Activated CD4-positive, alpha-beta T cell treated with anti-CD3 and anti-CD28 coated beads, Interleukin-2, amount 10 ng/mL, durations not matched to agents 24 days and 14 days (primary cell): Measurements from ENCODE around the gene OPN1SW. TPM values are rescaled to one million over a fixed set of nuclear protein-coding genes. Genes with fewer than 3 reads are reported as not detected.

Experiments
- DNase-seq: peaks from one replicate; pipeline ENCODE4 v3.0.0; 2022
- H3K27ac Mint-ChIP-seq: one replicate; pipeline ENCODE4 v1.8.0; 2022; ENCODE audit warnings: mild to moderate bottlenecking, mixed read lengths
- H3K27me3 Mint-ChIP-seq: one replicate; pipeline ENCODE4 v1.8.0; 2022; ENCODE audit warnings: mixed read lengths
- H3K36me3 Mint-ChIP-seq: one replicate; pipeline ENCODE4 v1.8.0; 2022; ENCODE audit warnings: low read depth, mild to moderate bottlenecking, mixed read lengths
- H3K4me1 Mint-ChIP-seq: one replicate; pipeline ENCODE4 v1.8.0; 2021; ENCODE audit warnings: mixed read lengths
- H3K4me3 Mint-ChIP-seq: one replicate; pipeline ENCODE4 v1.8.0; 2022; ENCODE audit warnings: mild to moderate bottlenecking, moderate library complexity, mixed read lengths
- H3K9me3 Mint-ChIP-seq: one replicate; pipeline ENCODE4 v1.8.0; 2021; ENCODE audit warnings: mixed read lengths
- intact Hi-C: fragments of 100-400 bp; cut with micrococcal nuclease; formaldehyde crosslinking; loops from one replicate; pipeline ENCODE4 v1.15.1; 2023
- total RNA-seq: library from RNA; stranded (reverse); gene quantifications from 2 replicates; pipeline ENCODE4 v1.2.3, GENCODE V29; 2022

Gene OPN1SW
- total RNA-seq = not detected in 2 replicates

GRCh38 chr7:128775744-128776474, at the start of gene OPN1SW:
Gene OPN1SW, minus strand, starts transcription at chr7:128775794. Its CDS starts 13 bp downstream, at chr7:128775781.
- no peak within 1 kb of the TSS for H3K4me3 Mint-ChIP-seq
- H3K4me1 Mint-ChIP-seq = peaks cover 9% of the 10 kb centered on the region
- H3K27me3 Mint-ChIP-seq = peaks cover 1% of the 10 kb centered on the region
- no peak within 1 kb of the TSS for H3K27ac Mint-ChIP-seq
- intact Hi-C loops = no loop called here
- no peak for DNase-seq
- H3K36me3 Mint-ChIP-seq = peaks cover 32% of the 10 kb centered on the region
- H3K9me3 Mint-ChIP-seq = peaks cover 17% of the 10 kb centered on the region

DNA sequence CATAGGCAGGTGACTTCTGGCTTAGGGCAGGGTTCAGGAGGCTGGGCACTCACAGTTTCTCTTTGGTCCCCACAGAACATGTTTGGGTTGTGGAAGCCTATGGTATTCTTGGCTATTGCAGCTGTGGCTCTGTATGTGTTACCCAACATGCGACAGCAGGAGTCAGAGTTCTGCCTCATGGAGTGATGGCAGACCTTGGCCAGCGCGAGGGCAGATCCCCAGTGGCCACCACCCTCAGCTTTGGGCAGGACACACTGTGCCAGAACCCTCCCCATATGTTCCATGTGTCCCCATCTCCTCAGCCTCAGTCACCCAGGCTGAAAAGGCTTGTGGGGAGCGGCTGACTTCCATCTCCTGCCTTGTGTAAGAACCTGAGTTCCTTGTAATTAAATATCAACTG, 46.1 kb upstream of the OPN1SW start:
- Mint-ChIP-seq H3K27me3 (peaks cover 7% of the 10 kb centered on the region), H3K9me3 (no peaks in the 10 kb centered on the region), H3K27ac (no peak overlapping the region), H3K4me1 (peaks cover 2% of the 10 kb centered on the region), H3K4me3 (no peak overlapping the region), H3K36me3 (no peaks in the 10 kb centered on the region)
- DNase-seq = no peak
- intact Hi-C loops = no loop called here

DNA sequence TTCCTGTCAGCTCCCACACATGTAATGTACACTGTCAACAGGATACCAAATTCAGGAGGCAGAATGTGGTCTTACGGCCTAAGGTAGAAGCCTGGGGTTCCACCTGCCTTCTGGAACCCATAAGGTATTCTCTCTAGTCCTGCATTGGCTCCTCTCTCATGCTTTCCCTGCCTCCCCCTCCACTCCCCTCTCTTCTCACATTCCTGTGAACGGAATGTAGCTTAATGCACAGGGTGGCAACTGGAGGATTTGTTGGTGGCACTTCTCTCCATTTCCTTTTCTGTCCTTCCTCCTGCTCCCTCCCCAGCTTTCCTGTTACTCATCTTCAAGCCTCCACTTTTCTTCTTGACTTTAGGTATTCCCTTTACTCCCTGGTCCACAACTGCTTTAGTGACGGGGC, 43.1 kb upstream of the OPN1SW start:
- H3K4me3 Mint-ChIP-seq = no peak overlapping the region
- H3K36me3 Mint-ChIP-seq = no peaks in the 10 kb centered on the region
- DNase-seq = no peak
- intact Hi-C loops = no loop called here
- H3K4me1 Mint-ChIP-seq = peaks cover 2% of the 10 kb centered on the region
- H3K27me3 Mint-ChIP-seq = peaks cover 10% of the 10 kb centered on the region
- no peaks in the 10 kb centered on the region for H3K9me3 Mint-ChIP-seq
- H3K27ac Mint-ChIP-seq = no peak overlapping the region

GRCh38 chr7:128815289-128815942, 39.8 kb upstream of the OPN1SW start:
- Mint-ChIP-seq H3K4me1 (peaks cover 2% of the 10 kb centered on the region), H3K27me3 (peaks cover 9% of the 10 kb centered on the region), H3K36me3 (no peaks in the 10 kb centered on the region), H3K27ac (no peak overlapping the region), H3K9me3 (no peaks in the 10 kb centered on the region), H3K4me3 (no peak overlapping the region)
- intact Hi-C loops = no loop called here
- no peak for DNase-seq

DNA sequence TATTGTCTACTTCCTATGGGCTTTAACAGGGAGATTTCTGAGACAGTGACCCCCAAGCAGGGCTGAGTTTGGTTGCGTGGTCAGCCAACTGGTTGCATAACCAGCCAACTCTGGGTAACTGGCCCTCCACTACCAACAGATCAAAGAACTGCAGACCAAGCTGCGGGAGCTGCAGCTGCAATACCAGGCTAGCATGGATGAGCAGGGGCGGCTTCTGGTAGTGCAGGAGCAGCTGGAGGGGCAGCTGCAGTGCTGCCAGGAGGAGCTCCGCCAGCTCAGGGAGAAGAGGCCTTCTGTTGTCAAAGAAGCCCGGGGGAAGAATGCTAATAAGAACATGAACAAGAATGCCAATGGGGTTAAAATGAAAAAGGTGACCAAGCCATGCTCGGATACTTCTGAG, 38.9 kb upstream of the OPN1SW start:
- Mint-ChIP-seq H3K27me3 (peaks cover 5% of the 10 kb centered on the region), H3K36me3 (no peaks in the 10 kb centered on the region), H3K9me3 (no peaks in the 10 kb centered on the region), H3K4me1 (no peaks in the 10 kb centered on the region), H3K27ac (no peak overlapping the region), H3K4me3 (no peak overlapping the region)
- intact Hi-C loops = no loop called here
- DNase-seq = no peak

- H3K4me1 Mint-ChIP-seq = no peaks in the 10 kb centered on the region
- no peak for DNase-seq
- no peaks in the 10 kb centered on the region for H3K36me3 Mint-ChIP-seq
- no peaks in the 10 kb centered on the region for H3K9me3 Mint-ChIP-seq
- no peak overlapping the region for H3K4me3 Mint-ChIP-seq
- no peak overlapping the region for H3K27ac Mint-ChIP-seq
- peaks cover 3% of the 10 kb centered on the region for H3K27me3 Mint-ChIP-seq
- intact Hi-C loops = no loop called here
Measured at GRCh38 chr7:128812514-128813168, 37.0 kb upstream of the OPN1SW start.

DNA sequence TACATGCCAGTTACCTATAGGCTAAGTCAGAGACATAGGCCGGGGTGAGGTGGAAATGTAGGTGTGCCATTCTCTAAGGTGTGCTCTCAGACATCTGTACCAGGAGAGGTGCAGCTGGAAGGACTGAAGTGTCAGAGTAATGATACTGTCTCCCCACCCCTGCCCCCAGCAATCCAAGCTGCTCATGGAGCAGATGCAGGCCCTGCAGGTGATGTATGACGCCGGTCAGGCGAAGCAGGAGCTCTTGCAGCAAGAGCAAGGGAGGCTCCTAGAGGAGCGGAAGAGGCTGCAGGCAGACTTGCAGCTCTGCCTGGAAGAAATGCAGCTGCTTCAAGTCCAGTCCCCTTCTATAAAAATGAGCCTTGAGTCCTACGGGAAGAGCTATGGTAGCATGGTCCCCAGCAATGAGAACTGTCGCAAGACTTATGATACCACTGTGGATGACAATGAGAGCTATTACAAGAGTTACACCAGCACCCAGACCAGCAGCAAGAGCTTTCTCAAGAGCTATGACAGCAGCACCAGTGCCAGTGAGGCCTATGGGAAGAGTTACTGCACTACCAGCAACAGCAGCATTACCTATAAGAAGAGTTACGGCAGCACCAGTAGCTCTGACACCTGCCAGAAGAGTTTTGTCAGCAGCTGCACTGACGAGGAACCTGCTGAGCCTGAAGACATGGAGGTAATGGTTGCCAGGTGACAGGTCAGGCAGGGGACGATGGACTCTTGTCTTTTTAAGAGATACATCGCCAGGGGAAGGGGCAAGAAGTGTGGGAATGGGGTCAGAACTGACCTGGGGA, 36.2 kb upstream of the OPN1SW start:
- Mint-ChIP-seq H3K36me3 (no peaks in the 10 kb centered on the region), H3K27ac (no peak overlapping the region), H3K9me3 (no peaks in the 10 kb centered on the region), H3K27me3 (peaks cover 3% of the 10 kb centered on the region), H3K4me1 (no peaks in the 10 kb centered on the region), H3K4me3 (no peak overlapping the region)
- intact Hi-C loops = no loop called here
- DNase-seq = no peak

DNA sequence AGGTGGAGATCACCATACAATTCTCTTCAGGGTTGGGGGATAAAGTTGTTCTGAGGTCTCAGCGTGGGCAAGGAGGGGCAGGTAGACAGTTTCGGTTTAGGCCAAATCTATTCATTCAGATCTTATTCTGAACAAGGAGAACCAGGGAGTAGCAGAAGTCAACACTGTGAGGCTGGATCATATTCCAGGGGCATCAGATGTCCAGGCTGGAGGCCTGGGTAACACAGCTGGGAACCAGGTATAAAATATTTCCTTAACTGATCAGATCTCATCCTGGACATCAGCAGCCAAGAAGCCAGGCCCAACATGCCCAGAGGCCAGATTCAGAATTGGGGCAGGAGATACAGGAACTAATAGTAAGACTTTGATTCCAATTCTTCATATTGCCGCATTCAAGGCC, 35.4 kb upstream of the OPN1SW start:
- Mint-ChIP-seq H3K4me1 (no peaks in the 10 kb centered on the region), H3K36me3 (no peaks in the 10 kb centered on the region), H3K27ac (no peak overlapping the region), H3K27me3 (peaks cover 3% of the 10 kb centered on the region), H3K9me3 (no peaks in the 10 kb centered on the region), H3K4me3 (no peak overlapping the region)
- no peak for DNase-seq
- intact Hi-C loops = no loop called here

- no peak overlapping the region for H3K4me3 Mint-ChIP-seq
- DNase-seq = no peak
- no peak overlapping the region for H3K27ac Mint-ChIP-seq
- H3K36me3 Mint-ChIP-seq = no peaks in the 10 kb centered on the region
- peaks cover 1% of the 10 kb centered on the region for H3K27me3 Mint-ChIP-seq
- H3K4me1 Mint-ChIP-seq = no peaks in the 10 kb centered on the region
- no peaks in the 10 kb centered on the region for H3K9me3 Mint-ChIP-seq
- intact Hi-C loops = no loop called here
Measured at GRCh38 chr7:128810473-128810872, 34.9 kb upstream of the OPN1SW start.

DNA sequence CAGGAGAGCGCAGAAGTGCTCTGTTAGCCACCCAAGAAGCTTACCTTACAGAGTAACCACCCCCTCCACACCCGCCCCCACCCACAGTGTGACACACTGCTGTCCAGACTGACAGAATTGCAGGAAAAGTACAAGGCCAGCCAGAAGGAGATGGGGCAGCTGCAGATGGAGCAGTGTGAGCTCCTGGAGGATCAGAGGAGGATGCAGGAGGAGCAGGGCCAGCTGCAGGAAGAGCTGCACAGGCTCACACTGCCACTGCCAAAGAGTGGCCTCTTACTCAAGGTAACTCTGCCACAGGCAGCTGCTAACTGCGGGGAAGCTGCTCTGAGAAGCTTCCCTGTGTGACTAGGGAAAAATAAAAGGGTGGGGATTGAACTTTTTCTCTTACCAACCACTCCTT, 33.8 kb upstream of the OPN1SW start:
- Mint-ChIP-seq H3K4me1 (no peaks in the 10 kb centered on the region), H3K36me3 (no peaks in the 10 kb centered on the region), H3K27me3 (no peaks in the 10 kb centered on the region), H3K27ac (no peak overlapping the region), H3K4me3 (no peak overlapping the region), H3K9me3 (no peaks in the 10 kb centered on the region)
- intact Hi-C loops = no loop called here
- no peak for DNase-seq

- H3K27me3 Mint-ChIP-seq = no peaks in the 10 kb centered on the region
- no peak overlapping the region for H3K4me3 Mint-ChIP-seq
- DNase-seq = no peak
- no peak overlapping the region for H3K27ac Mint-ChIP-seq
- intact Hi-C loops = no loop called here
- H3K9me3 Mint-ChIP-seq = no peaks in the 10 kb centered on the region
- H3K4me1 Mint-ChIP-seq = no peaks in the 10 kb centered on the region
- no peaks in the 10 kb centered on the region for H3K36me3 Mint-ChIP-seq
Measured at GRCh38 chr7:128807191-128807590, 31.6 kb upstream of the OPN1SW start.

DNA sequence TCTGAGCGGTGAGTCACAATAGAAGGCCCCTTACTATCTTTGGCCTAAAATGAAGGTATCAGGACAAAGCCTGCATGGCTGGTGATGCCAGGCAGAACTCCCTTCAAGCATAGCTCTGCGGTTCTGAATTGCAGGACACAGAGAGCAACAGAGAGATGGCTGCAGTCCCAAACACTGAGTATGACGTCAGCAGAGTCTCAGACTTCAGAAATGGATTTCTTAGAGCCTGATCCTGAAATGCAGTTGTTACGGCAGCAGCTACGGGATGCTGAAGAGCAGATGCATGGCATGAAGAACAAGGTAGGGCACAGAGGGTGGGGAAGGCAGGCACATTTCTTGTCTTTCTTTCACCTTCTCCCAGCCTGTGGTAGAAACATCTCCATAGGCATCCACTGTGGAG, 29.6 kb upstream of the OPN1SW start:
- H3K4me3 Mint-ChIP-seq = no peak overlapping the region
- H3K27me3 Mint-ChIP-seq = no peaks in the 10 kb centered on the region
- no peak overlapping the region for H3K27ac Mint-ChIP-seq
- H3K36me3 Mint-ChIP-seq = no peaks in the 10 kb centered on the region
- no peak for DNase-seq
- intact Hi-C loops = no loop called here
- no peaks in the 10 kb centered on the region for H3K4me1 Mint-ChIP-seq
- no peaks in the 10 kb centered on the region for H3K9me3 Mint-ChIP-seq

GRCh38 chr7:128804484-128804883, 28.9 kb upstream of the OPN1SW start:
- Mint-ChIP-seq H3K36me3 (no peaks in the 10 kb centered on the region), H3K4me1 (no peaks in the 10 kb centered on the region), H3K4me3 (no peak overlapping the region), H3K27me3 (no peaks in the 10 kb centered on the region), H3K27ac (no peak overlapping the region), H3K9me3 (no peaks in the 10 kb centered on the region)
- intact Hi-C loops = no loop called here
- no peak for DNase-seq
